ENCODE measurements around the gene IL12B. TPM values are rescaled to one million over a fixed set of nuclear protein-coding genes. Genes with fewer than 3 reads are reported as not detected.

Gene IL12B
- total RNA-seq, 1 donor from 2014 or later = not detected

GRCh38 chr5:159317849-159318248 is 12.4 kb downstream of the IL12B start:
- Mint-ChIP-seq H3K27ac (ENCODE audit: unreplicated experiment) (no peak overlapping the region), H3K4me1 (ENCODE audit: low read depth, unreplicated experiment) (peaks cover 4% of the 10 kb centered on the region), H3K4me3 (ENCODE audit: unreplicated experiment) (no peak overlapping the region), H3K36me3 (ENCODE audit: unreplicated experiment) (no peaks in the 10 kb centered on the region), H3K9me3 (ENCODE audit: unreplicated experiment) (no peaks in the 10 kb centered on the region), H3K27me3 (ENCODE audit: unreplicated experiment) (no peaks in the 10 kb centered on the region)
- TF ChIP-seq CTCF (IDR thresholded peaks at IDR 0.05; ENCODE audit: partially characterized antibody, unreplicated experiment) = no peak
- DNase-seq = no peak

GRCh38 chr5:159316519-159317383 is 13.5 kb downstream of the IL12B start:
- peak; percentile 50 for TF ChIP-seq CTCF (IDR thresholded peaks at IDR 0.05; ENCODE audit: partially characterized antibody, unreplicated experiment)
- no peaks in the 10 kb centered on the region for H3K9me3 Mint-ChIP-seq (ENCODE audit: unreplicated experiment)
- H3K4me3 Mint-ChIP-seq (ENCODE audit: unreplicated experiment) = no peak overlapping the region
- no peaks in the 10 kb centered on the region for H3K36me3 Mint-ChIP-seq (ENCODE audit: unreplicated experiment)
- no peak overlapping the region for H3K27ac Mint-ChIP-seq (ENCODE audit: unreplicated experiment)
- no peaks in the 10 kb centered on the region for H3K27me3 Mint-ChIP-seq (ENCODE audit: unreplicated experiment)
- DNase-seq = peak; percentile 38
- H3K4me1 Mint-ChIP-seq (ENCODE audit: low read depth, unreplicated experiment) = peaks cover 4% of the 10 kb centered on the region

- DNase-seq = no peak
These were observed 17.1 kb downstream of the IL12B start for GRCh38 chr5:159313197-159313596.

GRCh38 chr5:159311063-159311462 is 19.2 kb downstream of the IL12B start:
- peaks cover 3% of the 10 kb centered on the region for H3K4me1 Mint-ChIP-seq (ENCODE audit: low read depth, unreplicated experiment)
- no peak overlapping the region for H3K27ac Mint-ChIP-seq (ENCODE audit: unreplicated experiment)
- no peak overlapping the region for H3K4me3 Mint-ChIP-seq (ENCODE audit: unreplicated experiment)
- TF ChIP-seq CTCF (IDR thresholded peaks at IDR 0.05; ENCODE audit: partially characterized antibody, unreplicated experiment) = no peak
- peaks cover 3% of the 10 kb centered on the region for H3K36me3 Mint-ChIP-seq (ENCODE audit: unreplicated experiment)
- peaks cover 2% of the 10 kb centered on the region for H3K27me3 Mint-ChIP-seq (ENCODE audit: unreplicated experiment)
- H3K9me3 Mint-ChIP-seq (ENCODE audit: unreplicated experiment) = no peaks in the 10 kb centered on the region
- no peak for DNase-seq

More at GRCh38 chr5:159313197-159313596, 17.1 kb downstream of the IL12B start:
- no peak for TF ChIP-seq CTCF (IDR thresholded peaks at IDR 0.05; ENCODE audit: partially characterized antibody, unreplicated experiment)
- H3K4me3 Mint-ChIP-seq (ENCODE audit: unreplicated experiment) = no peak overlapping the region
- H3K27ac Mint-ChIP-seq (ENCODE audit: unreplicated experiment) = no peak overlapping the region
- H3K27me3 Mint-ChIP-seq (ENCODE audit: unreplicated experiment) = peaks cover 2% of the 10 kb centered on the region
- peaks cover 3% of the 10 kb centered on the region for H3K36me3 Mint-ChIP-seq (ENCODE audit: unreplicated experiment)
- H3K9me3 Mint-ChIP-seq (ENCODE audit: unreplicated experiment) = no peaks in the 10 kb centered on the region
- H3K4me1 Mint-ChIP-seq (ENCODE audit: low read depth, unreplicated experiment) = peaks cover 3% of the 10 kb centered on the region

- peaks cover 3% of the 10 kb centered on the region for H3K4me1 Mint-ChIP-seq (ENCODE audit: low read depth, unreplicated experiment)
- H3K4me3 Mint-ChIP-seq (ENCODE audit: unreplicated experiment) = no peak overlapping the region
- no peak overlapping the region for H3K27ac Mint-ChIP-seq (ENCODE audit: unreplicated experiment)
- H3K9me3 Mint-ChIP-seq (ENCODE audit: unreplicated experiment) = no peaks in the 10 kb centered on the region
- no peak for TF ChIP-seq CTCF (IDR thresholded peaks at IDR 0.05; ENCODE audit: partially characterized antibody, unreplicated experiment)
- H3K36me3 Mint-ChIP-seq (ENCODE audit: unreplicated experiment) = peaks cover 3% of the 10 kb centered on the region
- DNase-seq = peak; percentile 27
- peaks cover 2% of the 10 kb centered on the region for H3K27me3 Mint-ChIP-seq (ENCODE audit: unreplicated experiment)
These were observed 19.8 kb downstream of the IL12B start for GRCh38 chr5:159310511-159310910.

All from glutamatergic neuron (in vitro differentiated cells).